Measurements from ENCODE around the gene CLEC11A.

DNA sequence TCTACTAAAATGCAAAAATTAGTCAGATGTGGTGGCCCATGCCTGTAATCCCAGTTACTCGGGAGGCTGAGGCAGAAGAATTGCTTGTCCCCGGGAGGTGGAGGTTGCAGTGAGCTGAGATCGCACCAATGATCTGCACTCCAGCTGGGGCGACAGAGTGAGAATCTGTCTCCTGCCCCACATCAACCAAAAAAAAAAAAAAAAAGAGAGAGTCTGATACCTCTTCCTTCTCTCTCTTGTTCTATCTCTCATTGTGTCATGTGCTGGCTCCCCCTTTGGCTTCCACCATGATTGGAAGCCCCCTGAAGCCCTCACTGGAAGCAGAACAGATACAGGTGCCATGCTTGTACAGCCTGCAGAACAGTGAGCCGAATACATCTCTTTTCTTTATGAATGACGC is 20.4 kb downstream of the CLEC11A start:
- TF ChIP-seq POLR2A (IDR thresholded peaks at IDR 0.05) = no peak
- TF ChIP-seq CTCF (IDR thresholded peaks at IDR 0.05) = no peak
